ENCODE data around the gene AHCTF1. TPM values are rescaled to one million over a fixed set of nuclear protein-coding genes. Genes with fewer than 3 reads are reported as not detected.

Gene AHCTF1
- total RNA-seq, 1 donor from 2014 or later = 25.2 TPM

DNA sequence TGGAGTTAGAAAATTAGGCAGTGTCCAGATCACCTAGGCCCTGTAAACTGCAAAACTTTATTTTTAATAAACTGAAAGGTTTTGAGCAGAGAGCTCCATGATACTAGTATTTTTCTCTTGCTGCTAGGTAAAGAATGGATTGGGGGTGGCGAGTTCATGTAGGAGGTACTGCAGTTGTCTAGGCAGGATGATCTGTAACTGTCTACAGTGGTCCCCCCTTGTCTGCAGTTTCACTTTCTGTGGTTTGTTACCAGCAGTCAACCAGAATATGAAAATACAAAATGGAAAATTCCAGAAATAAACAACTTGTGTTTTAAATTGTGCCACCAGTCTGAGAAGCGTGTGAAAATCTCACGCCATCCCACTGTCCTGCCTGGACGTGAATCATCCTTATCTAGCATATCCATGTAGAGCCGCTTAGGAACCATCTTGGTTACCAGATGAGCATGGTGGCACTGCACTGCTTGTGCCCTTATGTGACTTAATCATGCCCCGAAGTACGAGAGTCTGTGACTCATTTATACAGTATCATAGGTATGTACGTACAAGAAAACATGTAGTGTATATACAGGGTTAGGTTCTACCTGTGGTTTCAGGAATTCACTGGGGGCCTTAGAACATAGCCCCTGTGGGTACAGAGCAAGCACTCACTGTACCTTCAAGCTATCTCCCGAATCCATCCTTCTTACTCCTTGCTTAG is 94.2 kb downstream of the AHCTF1 start:
- Mint-ChIP-seq H3K4me1 (ENCODE audit: low read depth, unreplicated experiment) (no peaks in the 10 kb centered on the region), H3K36me3 (ENCODE audit: unreplicated experiment) (no peaks in the 10 kb centered on the region), H3K27ac (ENCODE audit: unreplicated experiment) (no peak overlapping the region), H3K27me3 (ENCODE audit: unreplicated experiment) (no peaks in the 10 kb centered on the region), H3K4me3 (ENCODE audit: unreplicated experiment) (no peak overlapping the region), H3K9me3 (ENCODE audit: unreplicated experiment) (no peaks in the 10 kb centered on the region)
- TF ChIP-seq, protein P1, sequence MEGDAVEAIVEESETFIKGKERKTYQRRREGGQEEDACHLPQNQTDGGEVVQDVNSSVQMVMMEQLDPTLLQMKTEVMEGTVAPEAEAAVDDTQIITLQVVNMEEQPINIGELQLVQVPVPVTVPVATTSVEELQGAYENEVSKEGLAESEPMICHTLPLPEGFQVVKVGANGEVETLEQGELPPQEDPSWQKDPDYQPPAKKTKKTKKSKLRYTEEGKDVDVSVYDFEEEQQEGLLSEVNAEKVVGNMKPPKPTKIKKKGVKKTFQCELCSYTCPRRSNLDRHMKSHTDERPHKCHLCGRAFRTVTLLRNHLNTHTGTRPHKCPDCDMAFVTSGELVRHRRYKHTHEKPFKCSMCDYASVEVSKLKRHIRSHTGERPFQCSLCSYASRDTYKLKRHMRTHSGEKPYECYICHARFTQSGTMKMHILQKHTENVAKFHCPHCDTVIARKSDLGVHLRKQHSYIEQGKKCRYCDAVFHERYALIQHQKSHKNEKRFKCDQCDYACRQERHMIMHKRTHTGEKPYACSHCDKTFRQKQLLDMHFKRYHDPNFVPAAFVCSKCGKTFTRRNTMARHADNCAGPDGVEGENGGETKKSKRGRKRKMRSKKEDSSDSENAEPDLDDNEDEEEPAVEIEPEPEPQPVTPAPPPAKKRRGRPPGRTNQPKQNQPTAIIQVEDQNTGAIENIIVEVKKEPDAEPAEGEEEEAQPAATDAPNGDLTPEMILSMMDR (IDR thresholded peaks at IDR 0.05; ENCODE audit: partially characterized antibody, unreplicated experiment) = no peak
- DNase-seq = no peak

GRCh38 chr1:246836209-246836966 is 95.4 kb downstream of the AHCTF1 start:
- no peak for DNase-seq
- Mint-ChIP-seq H3K4me3 (ENCODE audit: unreplicated experiment) (no peak overlapping the region), H3K36me3 (ENCODE audit: unreplicated experiment) (no peaks in the 10 kb centered on the region), H3K27ac (ENCODE audit: unreplicated experiment) (no peak overlapping the region), H3K9me3 (ENCODE audit: unreplicated experiment) (no peaks in the 10 kb centered on the region), H3K27me3 (ENCODE audit: unreplicated experiment) (no peaks in the 10 kb centered on the region), H3K4me1 (ENCODE audit: low read depth, unreplicated experiment) (no peaks in the 10 kb centered on the region)
- TF ChIP-seq, protein P1 (IDR thresholded peaks at IDR 0.05; ENCODE audit: partially characterized antibody, unreplicated experiment) = no peak

DNA sequence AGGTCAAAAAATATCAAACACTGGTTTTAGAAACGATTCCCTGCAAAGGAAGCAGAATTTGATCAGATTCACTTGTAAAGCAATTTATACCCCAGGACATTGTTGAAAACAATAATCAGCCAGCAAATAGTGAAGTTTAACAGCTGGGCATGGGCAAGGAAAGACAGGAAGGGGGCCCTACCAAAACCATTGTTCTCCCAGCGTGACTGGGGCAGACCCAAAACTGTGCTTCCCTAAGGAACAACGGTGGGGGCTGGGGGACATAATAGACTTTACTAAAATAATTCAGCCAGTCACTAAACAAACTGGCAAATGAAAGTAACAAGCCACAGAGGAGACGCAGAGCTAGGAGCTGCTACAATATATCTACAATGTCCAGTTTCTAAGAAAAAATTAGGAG is 100.2 kb downstream of the AHCTF1 start:
- Mint-ChIP-seq H3K4me1 (ENCODE audit: low read depth, unreplicated experiment) (no peaks in the 10 kb centered on the region), H3K27me3 (ENCODE audit: unreplicated experiment) (peaks cover 2% of the 10 kb centered on the region), H3K4me3 (ENCODE audit: unreplicated experiment) (no peak overlapping the region), H3K9me3 (ENCODE audit: unreplicated experiment) (peaks cover 4% of the 10 kb centered on the region), H3K36me3 (ENCODE audit: unreplicated experiment) (peaks cover 12% of the 10 kb centered on the region), H3K27ac (ENCODE audit: unreplicated experiment) (no peak overlapping the region)
- no peak for DNase-seq
- TF ChIP-seq, protein P1 (IDR thresholded peaks at IDR 0.05; ENCODE audit: partially characterized antibody, unreplicated experiment) = no peak

- peaks cover 2% of the 10 kb centered on the region for H3K27me3 Mint-ChIP-seq (ENCODE audit: unreplicated experiment)
- H3K36me3 Mint-ChIP-seq (ENCODE audit: unreplicated experiment) = peaks cover 12% of the 10 kb centered on the region
- no peak overlapping the region for H3K4me3 Mint-ChIP-seq (ENCODE audit: unreplicated experiment)
- no peaks in the 10 kb centered on the region for H3K4me1 Mint-ChIP-seq (ENCODE audit: low read depth, unreplicated experiment)
- H3K9me3 Mint-ChIP-seq (ENCODE audit: unreplicated experiment) = peaks cover 4% of the 10 kb centered on the region
- TF ChIP-seq, protein P1 (IDR thresholded peaks at IDR 0.05; ENCODE audit: partially characterized antibody, unreplicated experiment) = no peak
- H3K27ac Mint-ChIP-seq (ENCODE audit: unreplicated experiment) = no peak overlapping the region
- no peak for DNase-seq
Measured at GRCh38 chr1:246828818-246829217, 102.9 kb downstream of the AHCTF1 start.

- Mint-ChIP-seq H3K27ac (ENCODE audit: unreplicated experiment) (no peak overlapping the region), H3K4me1 (ENCODE audit: low read depth, unreplicated experiment) (no peaks in the 10 kb centered on the region), H3K36me3 (ENCODE audit: unreplicated experiment) (peaks cover 12% of the 10 kb centered on the region), H3K4me3 (ENCODE audit: unreplicated experiment) (no peak overlapping the region), H3K9me3 (ENCODE audit: unreplicated experiment) (peaks cover 4% of the 10 kb centered on the region), H3K27me3 (ENCODE audit: unreplicated experiment) (peaks cover 2% of the 10 kb centered on the region)
- no peak for DNase-seq
- TF ChIP-seq, protein P1 (IDR thresholded peaks at IDR 0.05; ENCODE audit: partially characterized antibody, unreplicated experiment) = no peak
Measured at GRCh38 chr1:246827396-246827795, 104.4 kb downstream of the AHCTF1 start.
